CD4-positive, alpha-beta T cell treated with Interleukin-1 beta for 1 hour (primary cell): ENCODE measurements around the gene FGF4.
"Not testable (repeated sequence)": the region's sequence is repeated elsewhere in the genome, so short reads cannot be mapped to it uniquely, and the experiment has no call there.

ENCODE experiments used
- DNase-seq, 2 donors: peaks; one replicate each; pipeline ENCODE4 v3.0.0-alpha.2; 2020 to 2022

FGF4 gene

DNA sequence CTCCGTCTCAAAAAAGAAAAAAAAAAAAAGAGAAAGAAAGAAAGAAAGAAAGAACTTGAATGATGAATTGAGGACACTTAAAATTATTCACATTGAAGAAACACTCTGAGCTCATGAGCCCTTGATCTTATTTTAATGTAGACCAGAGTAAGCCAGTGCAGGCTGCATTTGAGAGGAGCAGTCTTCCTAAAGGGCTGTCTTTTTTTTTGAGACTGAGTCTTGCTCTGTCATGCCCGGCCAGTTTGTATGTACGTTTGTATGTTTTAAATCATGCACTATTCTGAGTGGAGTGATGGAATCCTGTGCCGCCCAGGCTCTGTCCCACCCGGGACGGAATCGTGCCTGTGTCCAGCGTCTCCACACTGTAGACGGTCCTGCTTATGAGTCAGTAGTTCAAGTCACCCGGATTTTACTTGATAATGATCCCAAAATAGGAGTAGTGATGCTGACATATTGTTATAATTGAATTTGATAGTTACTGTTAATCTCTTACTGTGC is 9.6 kb downstream of the FGF4 start:
- DNase-seq = no peak

DNA sequence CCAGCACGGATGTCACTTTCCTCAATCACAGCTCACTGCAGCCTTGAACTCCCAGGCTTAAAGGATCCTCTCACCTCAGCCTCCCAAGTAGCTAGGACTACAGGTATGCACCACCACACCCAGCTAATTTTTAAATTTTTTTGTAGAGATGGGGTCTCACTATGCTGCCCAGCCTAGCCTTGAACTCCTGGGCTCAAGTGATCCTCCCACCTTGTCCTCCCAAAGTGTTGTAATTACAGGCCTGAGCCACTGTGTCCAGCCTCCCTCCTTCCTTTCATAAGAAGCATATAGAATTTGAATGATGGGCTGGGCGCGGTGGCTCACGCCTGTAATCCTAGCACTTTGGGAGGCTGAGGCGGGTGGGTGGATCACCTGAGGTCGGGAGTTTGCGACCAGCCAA is 10.2 kb downstream of the FGF4 start:
- DNase-seq = not testable (repeated sequence)

DNA sequence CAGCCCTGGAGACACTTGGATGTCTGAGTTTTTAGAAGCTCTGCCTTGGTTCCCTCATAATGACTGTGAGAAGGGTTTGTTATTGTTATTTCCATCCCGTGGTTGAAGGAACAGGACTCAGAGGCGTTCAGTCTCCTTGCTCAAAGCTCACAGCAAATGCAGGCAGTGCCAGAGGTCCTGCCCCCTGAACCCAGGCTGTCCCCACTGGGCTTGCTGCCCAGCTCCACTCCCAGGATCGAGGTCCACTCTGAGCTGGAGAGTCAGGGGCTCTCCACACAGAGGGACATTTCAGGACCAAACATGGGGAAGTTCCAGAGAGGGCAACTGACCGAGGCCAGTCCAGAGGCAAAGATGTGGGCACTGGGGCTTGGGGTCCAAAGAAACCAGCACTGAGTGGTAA is 14.8 kb downstream of the FGF4 start:
- no peak for DNase-seq

- no peak for DNase-seq
Measured at GRCh38 chr11:69752890-69753289, 22.3 kb downstream of the FGF4 start.

DNA sequence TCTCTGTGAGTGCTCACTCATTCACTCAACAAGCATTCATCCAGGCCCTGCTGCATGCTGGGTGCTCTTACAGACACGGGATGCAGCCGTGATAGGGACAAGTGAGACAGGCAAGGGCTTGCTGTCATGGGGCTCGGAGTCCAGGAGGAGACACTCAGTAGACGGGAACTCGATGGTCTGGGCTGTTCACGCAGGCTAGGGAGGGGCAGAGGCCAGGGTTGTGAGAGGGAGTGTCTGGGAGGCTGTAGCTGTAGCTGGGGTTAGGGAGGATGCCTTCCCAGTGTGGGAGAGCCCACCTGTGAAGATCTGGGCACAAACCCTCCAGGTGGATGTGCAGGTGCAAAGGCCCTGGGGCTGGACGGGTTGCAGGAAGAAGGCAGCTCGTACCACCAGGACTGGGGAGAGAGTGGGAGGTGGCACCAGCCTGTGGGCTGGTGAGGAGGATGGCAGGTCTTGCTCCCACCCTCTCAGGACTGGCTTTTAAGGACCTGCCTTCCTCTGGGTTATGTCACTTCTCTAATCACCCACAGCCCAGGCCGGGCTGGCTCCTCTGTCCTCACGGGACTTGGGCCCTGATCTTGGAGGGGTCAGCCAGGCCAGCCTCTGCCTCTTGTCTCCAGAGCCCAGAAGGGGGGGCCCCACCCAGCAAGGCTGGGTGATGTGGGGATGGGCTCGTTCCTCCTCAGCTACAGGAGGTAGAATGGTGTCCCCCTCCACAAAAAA is 24.1 kb downstream of the FGF4 start:
- DNase-seq = no peak

- no peak for DNase-seq
Measured at GRCh38 chr11:69750108-69750850, 24.9 kb downstream of the FGF4 start.

GRCh38 chr11:69748637-69749036 is 26.5 kb downstream of the FGF4 start:
- no peak for DNase-seq

DNA sequence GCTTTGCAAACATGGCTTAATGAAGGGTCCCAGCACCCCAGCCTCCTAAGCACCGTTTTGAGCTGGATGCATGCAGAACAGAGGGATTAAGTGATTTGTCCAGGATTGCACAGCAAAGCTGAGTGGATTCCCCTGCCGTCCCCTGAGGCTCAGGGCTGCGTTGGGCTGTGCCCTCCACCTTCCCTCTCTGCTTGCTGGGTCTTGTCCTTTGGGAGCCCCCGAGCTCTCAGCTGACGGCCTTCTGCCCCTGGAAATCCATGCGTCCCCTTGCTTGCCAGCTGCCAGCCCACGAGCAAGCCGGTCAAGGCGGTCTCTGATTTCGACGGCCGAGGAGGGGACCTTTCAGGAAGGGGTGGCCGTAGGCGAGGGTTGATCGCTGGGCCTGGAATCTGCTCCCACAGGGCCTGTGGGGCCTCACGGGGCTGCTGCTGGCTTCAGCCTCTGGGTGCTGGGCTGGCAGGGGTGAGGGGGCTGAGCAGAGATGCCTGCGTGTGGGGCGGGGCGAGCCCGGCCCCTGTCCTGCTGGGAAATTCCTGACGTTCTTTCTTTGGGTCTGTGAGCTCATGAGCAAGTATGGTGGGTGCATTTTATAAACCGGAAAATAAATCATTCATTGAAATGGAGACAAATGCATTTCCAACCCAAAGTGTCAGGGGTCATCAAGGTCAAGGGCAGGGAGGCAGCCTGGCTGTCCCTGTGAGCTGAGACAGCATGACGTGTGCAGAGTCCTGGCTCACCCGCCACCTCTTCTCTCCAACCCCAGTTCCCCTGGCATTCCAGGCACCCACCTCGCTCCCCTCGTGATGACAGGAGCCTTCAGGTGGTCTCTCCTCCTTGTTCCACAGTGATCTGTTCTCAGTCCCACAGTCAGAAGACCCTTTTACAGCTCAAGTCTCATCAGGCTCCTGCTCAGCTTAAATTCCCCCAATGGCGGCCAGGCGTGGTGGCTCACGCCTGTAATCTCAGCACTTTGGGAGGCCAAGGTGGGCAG is 28.1 kb downstream of the FGF4 start:
- DNase-seq = no peak

- DNase-seq = no peak
Measured at GRCh38 chr11:69746140-69746539, 29.0 kb downstream of the FGF4 start.

- DNase-seq = no peak
Measured at GRCh38 chr11:69745201-69745600, 29.9 kb downstream of the FGF4 start.

- DNase-seq = no peak
Measured at GRCh38 chr11:69744435-69744834, 30.7 kb downstream of the FGF4 start.

- no peak for DNase-seq
Measured at GRCh38 chr11:69734841-69735240, 40.3 kb downstream of the FGF4 start.

GRCh38 chr11:69734367-69734766 is 40.8 kb downstream of the FGF4 start:
- DNase-seq = no peak

GRCh38 chr11:69732910-69733309 is 42.2 kb downstream of the FGF4 start:
- no peak for DNase-seq

DNA sequence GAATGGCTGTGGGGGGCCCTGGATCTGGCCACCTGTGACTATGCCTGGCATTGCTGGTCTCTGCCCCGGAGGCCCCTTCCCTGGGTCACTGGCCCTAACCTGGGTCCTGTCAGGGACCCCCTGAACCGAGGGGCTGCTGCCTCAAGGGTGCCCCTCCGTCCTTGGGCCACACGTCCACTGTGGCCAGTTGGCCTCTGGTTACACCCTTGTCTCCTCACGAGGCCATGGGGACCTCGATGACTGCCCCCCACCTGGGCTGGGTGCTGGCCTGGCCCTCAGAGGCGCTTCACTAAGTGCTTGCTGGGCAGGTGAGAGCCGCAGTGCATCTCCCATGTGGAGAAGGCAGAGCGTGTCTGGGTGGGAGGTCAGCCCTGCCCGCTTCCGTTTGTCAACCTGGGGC is 44.0 kb downstream of the FGF4 start:
- no peak for DNase-seq

- DNase-seq = no peak
Measured at GRCh38 chr11:69730500-69730899, 44.6 kb downstream of the FGF4 start.

DNA sequence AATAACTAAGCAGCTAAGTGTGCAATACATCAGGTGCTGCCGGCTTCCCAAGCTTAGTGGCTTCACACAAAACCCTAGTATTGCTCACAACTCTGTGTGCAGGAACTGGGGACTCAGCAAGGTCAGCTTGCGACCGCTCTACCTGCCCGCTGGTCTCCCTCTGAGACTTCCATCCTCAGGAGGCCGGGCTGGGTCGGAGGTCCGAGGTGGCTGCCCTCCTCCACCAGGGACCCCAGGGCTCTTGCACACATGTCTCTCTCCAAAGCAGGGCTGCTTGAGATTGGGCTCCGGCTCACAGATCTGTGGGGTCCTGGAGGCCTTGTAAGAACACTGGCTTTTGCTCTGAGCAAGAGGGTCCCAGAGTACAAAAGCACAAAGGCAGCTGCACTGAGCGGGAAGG is 45.9 kb downstream of the FGF4 start:
- DNase-seq = no peak

GRCh38 chr11:69727266-69727665 is 47.9 kb downstream of the FGF4 start:
- no peak for DNase-seq

GRCh38 chr11:69726481-69726880 is 48.7 kb downstream of the FGF4 start:
- DNase-seq = no peak

DNA sequence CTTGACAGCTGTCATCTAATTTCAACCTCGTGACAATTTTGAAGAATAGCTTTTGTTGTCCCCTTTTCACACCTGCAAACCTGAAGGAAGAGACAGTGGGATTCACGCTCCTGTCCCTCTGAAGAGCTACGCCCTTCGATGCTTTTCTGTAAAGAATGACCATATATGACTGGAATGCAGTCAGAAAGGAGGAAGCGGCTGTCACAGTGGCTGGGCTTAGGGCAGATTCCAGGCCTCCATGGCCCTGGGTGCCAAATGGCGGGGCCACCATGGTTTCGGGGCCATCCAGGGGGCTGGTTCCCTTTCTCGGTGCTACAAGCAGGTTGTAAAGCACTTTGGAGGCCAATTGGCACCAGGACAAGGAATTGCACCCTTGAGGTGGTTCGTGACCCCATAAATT is 49.1 kb downstream of the FGF4 start:
- DNase-seq = no peak

DNA sequence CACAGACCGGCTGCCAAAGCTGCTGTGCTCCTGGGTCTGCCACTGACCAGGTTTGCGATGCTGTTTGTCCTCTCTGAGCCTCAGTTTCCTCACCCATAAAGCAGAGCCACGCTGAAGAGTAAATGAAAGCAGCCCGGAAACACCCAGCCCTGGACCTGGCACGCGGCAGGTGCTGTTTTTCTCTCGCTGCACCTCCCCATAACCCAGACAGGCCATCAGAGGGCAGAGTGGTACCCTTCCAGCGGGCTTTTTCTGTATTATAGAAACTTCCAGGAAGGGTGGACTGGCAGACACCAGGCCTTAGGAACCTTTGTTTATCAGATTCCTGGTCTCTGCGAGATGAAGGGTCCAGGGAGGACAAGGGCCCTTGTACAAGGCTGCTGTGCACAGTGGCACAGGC is 53.4 kb downstream of the FGF4 start:
- no peak for DNase-seq

DNA sequence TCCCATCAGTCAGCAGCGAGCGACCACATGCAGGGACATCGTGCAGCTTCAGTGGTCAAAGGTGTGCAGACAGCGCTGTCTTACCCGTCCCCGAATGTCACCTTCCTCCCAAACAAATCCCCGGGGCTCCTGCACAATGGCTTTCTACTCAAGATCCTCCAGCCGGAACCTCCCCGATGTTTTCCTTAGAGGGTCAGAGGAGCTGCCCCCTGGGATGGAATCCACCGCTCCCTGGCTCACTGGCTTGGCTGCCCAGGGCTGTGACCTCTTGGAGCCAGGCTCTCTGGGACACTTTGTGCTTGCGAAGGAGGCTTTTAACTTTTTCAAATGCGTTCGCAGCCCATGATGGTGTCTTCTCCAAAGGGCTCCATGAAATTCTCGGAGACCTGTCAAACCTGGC is 54.0 kb downstream of the FGF4 start:
- DNase-seq = no peak
